Adipocyte (in vitro differentiated cells): ENCODE results near the gene EGLN1.

Source experiments
- DNase-seq: peaks from one replicate; pipeline ENCODE4 v3.0.0-alpha.2; 2015; ENCODE audit warnings: low read depth
- H3K27me3 ChIP-seq: replicated peaks from 2 replicates; pipeline ENCODE4 v1.7.0; 2013; ENCODE audit warnings: mild to moderate bottlenecking, low read length, moderate library complexity; ENCODE audit not compliant: control insufficient read depth, insufficient read depth
- H3K36me3 ChIP-seq: 2 replicates; pipeline ENCODE4 v1.7.0; 2013; ENCODE audit warnings: low read length, mild to moderate bottlenecking, moderate library complexity; ENCODE audit not compliant: control insufficient read depth, insufficient read depth, severe bottlenecking
- H3K4me1 ChIP-seq: 2 replicates; pipeline ENCODE4 v1.7.0; 2013; ENCODE audit warnings: mild to moderate bottlenecking, low read length, moderate library complexity; ENCODE audit not compliant: control insufficient read depth, insufficient read depth
- H3K4me3 ChIP-seq: 2 replicates; pipeline ENCODE4 v1.7.0; 2013; ENCODE audit warnings: mild to moderate bottlenecking, low read length, moderate library complexity
- H3K9ac ChIP-seq: 2 replicates; pipeline ENCODE4 v1.7.0; 2013; ENCODE audit warnings: mild to moderate bottlenecking, low read length, moderate library complexity
- H3K9me3 ChIP-seq: 2 replicates; pipeline ENCODE4 v1.7.0; 2013; ENCODE audit warnings: mild to moderate bottlenecking, low read length, moderate library complexity; ENCODE audit not compliant: control insufficient read depth

Gene EGLN1

GRCh38 chr1:231322880-231323530, 99.1 kb downstream of the EGLN1 start:
- DNase-seq = no peak
- Histone ChIP-seq H3K4me1 (no peaks in the 10 kb centered on the region), H3K27me3 (no peaks in the 10 kb centered on the region), H3K4me3 (no peak overlapping the region), H3K9me3 (no peaks in the 10 kb centered on the region), H3K36me3 (no peaks in the 10 kb centered on the region), H3K9ac (no peak overlapping the region)

- Histone ChIP-seq H3K36me3 (no peaks in the 10 kb centered on the region), H3K4me3 (no peak overlapping the region), H3K9ac (no peak overlapping the region), H3K9me3 (no peaks in the 10 kb centered on the region), H3K4me1 (no peaks in the 10 kb centered on the region), H3K27me3 (no peaks in the 10 kb centered on the region)
- no peak for DNase-seq
Observed at GRCh38 chr1:231319080-231319479, 103.0 kb downstream of the EGLN1 start.

DNA sequence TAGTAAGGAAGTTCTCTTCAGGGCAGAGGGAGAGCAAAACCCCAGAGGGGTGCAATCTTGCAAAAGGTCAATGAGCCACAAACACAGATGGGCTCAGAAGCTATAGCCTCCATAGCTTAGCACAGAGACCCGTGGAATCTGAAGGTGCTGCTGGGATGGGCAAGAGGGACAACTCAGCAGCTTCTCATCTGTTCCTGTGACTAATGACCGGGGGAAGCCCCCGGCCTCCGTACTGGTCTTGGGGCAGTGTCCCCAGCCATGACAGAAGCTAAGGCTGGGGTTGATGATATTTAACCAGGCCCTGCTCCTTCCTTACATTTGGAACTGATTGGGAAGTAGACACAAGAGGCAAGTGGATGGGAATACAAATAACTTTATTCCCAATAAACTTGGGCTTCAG, 103.5 kb downstream of the EGLN1 start:
- no peak for DNase-seq
- Histone ChIP-seq H3K4me3 (no peak overlapping the region), H3K36me3 (no peaks in the 10 kb centered on the region), H3K4me1 (no peaks in the 10 kb centered on the region), H3K9ac (no peak overlapping the region), H3K27me3 (no peaks in the 10 kb centered on the region), H3K9me3 (no peaks in the 10 kb centered on the region)

GRCh38 chr1:231318015-231318355, 104.1 kb downstream of the EGLN1 start:
- DNase-seq = no peak
- no peaks in the 10 kb centered on the region for H3K9me3 ChIP-seq
- H3K9ac ChIP-seq = no peak overlapping the region
- H3K27me3 ChIP-seq = no peaks in the 10 kb centered on the region
- no peak overlapping the region for H3K4me3 ChIP-seq
- no peaks in the 10 kb centered on the region for H3K4me1 ChIP-seq
- no peaks in the 10 kb centered on the region for H3K36me3 ChIP-seq

GRCh38 chr1:231317306-231318014, 104.6 kb downstream of the EGLN1 start:
- Histone ChIP-seq H3K4me3 (no peak overlapping the region), H3K36me3 (no peaks in the 10 kb centered on the region), H3K9ac (no peak overlapping the region), H3K4me1 (no peaks in the 10 kb centered on the region), H3K27me3 (no peaks in the 10 kb centered on the region), H3K9me3 (no peaks in the 10 kb centered on the region)
- no peak for DNase-seq

DNA sequence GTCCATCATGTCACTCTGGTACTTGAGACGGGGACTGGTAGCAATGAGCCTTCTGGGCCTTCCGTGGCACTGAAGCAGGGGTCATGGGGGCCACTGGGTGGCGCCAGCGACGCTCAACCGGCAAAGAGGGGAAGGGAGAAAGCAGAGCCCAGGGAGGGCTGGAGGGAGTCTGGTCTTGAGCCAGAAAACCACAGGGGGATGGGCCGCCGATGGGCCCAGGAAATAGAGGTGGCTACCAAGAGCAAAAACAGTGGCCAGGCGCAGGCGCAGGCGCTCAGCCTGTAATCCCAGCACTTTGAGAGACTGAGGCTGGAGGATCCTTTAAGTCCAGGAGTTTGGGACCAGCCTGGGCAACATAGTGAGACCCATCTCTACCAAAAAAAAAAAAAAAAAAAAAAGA, 106.2 kb downstream of the EGLN1 start:
- Histone ChIP-seq H3K4me1 (no peaks in the 10 kb centered on the region), H3K4me3 (no peak overlapping the region), H3K36me3 (no peaks in the 10 kb centered on the region), H3K9me3 (no peaks in the 10 kb centered on the region), H3K27me3 (no peaks in the 10 kb centered on the region), H3K9ac (no peak overlapping the region)
- peak; percentile 40 for DNase-seq
